Hindlimb muscle (tissue), 1 donor: Measurements from ENCODE around the gene TTC31. TPM values are rescaled to one million over a fixed set of nuclear protein-coding genes. Genes with fewer than 3 reads are reported as not detected.
"Not testable (repeated sequence)": the region's sequence is repeated elsewhere in the genome, so short reads cannot be mapped to it uniquely, and the experiment has no call there.

Experiments
- DNase-seq: peaks from one replicate; pipeline ENCODE4 v3.0.0-alpha.2; 2013
- polyA plus RNA-seq: library from polyadenylated mRNA; unstranded; fragments of 120-200 nt; gene quantifications from one replicate; pipeline ENCODE4 v1.2.1, GENCODE V29; 2013; ENCODE audit not compliant: insufficient read length

Gene TTC31
- 19.8 TPM for polyA plus RNA-seq

DNA sequence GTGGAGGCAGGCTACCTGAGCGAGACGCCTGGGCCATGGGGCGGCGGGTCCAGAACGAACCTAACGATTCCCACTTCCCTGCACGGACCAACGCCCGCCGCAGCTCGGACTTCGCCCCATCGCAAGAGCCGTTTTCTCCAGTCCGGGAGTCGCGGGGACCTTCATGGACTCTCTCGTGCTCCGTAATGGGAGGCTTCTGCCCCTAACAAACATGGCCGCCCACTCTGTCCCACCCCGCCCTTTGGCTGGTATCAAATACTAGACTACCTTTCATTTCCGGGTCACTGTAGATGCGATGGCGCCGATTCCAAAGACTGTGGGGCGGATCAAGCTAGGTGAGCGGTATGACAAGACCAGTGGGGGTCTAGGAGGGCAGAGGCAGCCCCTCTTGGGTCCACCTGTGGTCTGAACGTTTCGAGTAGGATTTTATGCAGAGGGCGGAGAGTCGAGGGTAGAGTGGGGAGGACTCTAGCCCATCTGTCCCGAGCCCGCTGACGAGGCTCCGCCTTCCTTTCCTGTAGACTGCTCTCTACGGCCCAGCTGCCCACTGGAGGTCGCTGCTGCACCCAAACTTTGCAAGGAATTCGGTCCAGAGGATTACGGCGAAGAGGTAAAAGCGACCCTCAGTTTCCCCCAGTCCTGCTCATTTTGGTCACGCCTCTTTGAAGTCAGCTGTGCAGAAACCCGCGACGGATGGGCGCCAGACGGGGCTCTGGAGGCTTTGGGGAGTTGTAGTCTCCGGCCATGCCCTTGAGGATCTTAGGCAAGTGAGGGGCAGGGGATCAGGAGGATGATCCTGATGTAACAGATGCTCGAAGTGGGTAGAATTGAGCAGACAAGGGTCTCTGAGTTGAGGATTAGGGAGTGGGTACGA, at the start of gene TTC31, which contains the start of gene CCDC142:
Gene TTC31, plus strand, starts transcription at position 281 of the 874 bp plus-strand sequence. Its CDS starts 15 bp downstream, at position 296.
Gene CCDC142, minus strand, starts transcription at position 198 of the 874 bp plus-strand sequence. Its CDS starts 161 bp downstream, at position 37.
- peak; percentile 96 for DNase-seq

DNA sequence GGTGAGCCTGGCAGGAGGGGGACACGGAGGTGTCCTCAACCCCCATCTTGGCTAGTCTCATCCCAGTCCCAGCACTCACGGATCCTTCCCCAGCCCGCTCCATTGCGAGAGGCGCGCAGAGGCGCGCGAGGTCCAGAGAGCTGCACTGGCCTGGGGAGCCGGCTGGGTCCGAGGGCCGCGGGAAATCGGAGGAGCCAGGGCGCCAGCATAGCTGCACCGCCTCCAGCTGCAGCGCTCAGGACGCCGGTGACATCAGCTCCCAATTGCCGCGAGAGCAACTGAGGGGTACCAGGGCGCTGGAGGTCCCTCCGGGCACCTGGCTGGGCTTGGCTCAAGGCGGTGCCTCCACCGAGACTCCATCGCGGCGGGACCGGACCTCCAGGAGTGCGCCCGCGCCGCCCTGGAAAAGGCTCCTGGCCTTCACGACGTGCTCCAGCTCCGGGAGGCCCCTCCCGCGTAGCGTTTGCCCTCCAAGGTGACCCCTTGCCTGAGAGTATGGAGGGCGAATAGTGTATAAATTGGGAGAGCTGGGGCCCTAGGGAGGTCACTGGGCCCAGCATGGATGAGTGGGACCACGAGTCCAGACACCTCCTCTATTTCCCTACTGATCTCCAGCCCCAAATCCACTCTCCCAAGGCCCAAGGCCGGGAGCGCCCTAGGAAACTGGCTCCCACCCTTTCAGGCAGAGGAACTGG, 46.6 kb upstream of the TTC31 start:
- no peak for DNase-seq

DNA sequence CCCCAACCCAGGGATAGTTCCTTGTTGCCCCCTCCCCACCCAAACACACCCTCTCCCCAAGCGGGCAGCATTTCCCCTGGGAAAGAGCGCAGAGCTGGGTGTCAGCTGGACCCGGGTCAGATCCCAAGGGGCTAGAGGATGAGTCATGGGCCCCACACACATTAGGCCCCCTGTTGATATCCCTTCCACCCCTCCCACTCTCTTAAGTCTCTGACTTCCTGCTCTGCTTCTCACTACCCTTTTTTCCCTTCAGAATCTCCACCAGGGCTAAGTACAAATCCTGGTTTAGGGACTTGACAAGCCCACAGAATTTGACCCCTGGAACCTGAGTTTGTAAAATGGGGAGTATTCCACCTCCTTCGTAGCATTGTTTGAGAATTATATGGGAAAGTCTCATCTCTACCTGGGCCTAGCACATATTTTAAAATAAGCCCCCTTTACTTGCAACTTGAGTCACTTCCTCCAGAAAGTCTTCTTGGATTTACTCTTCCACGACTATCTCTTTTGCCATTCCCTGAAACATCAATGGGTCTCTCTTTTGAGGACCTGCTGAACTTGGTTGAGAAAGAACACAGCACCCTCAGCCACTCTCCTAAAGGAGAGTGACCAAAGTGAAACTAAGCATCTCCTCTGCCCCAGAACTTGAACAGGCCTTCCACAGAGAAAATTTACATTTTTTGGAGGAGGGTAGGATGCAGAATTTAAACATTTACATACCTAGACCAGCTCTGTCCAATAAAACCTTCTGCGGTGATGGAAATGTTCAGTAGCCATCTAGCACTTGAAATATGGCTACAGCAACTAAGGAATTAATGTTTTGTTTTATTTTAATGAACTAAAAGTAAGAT, 45.8 kb upstream of the TTC31 start:
- no peak for DNase-seq

DNA sequence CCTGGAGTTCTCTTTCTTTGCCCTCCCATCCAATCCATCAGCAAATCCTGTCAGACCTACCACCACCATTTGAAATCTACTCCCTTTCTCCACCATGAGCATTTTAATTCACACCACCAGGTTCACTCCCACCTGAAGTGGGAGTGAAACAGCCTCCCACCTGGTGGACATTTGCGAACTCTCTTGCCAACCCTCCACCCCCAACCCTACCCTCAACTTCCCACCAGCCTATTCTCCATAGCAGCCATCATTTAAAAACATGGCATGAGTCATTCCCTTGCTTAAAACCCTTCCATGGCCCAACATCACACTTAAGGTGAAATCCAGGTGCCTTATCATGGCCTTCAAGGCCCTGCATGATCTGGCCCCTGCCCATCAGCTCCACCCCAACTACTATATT, 44.6 kb upstream of the TTC31 start:
- no peak for DNase-seq

- DNase-seq: no peak
Measured at GRCh38 chr2:74439373-74439772, 43.5 kb upstream of the TTC31 start.

DNA sequence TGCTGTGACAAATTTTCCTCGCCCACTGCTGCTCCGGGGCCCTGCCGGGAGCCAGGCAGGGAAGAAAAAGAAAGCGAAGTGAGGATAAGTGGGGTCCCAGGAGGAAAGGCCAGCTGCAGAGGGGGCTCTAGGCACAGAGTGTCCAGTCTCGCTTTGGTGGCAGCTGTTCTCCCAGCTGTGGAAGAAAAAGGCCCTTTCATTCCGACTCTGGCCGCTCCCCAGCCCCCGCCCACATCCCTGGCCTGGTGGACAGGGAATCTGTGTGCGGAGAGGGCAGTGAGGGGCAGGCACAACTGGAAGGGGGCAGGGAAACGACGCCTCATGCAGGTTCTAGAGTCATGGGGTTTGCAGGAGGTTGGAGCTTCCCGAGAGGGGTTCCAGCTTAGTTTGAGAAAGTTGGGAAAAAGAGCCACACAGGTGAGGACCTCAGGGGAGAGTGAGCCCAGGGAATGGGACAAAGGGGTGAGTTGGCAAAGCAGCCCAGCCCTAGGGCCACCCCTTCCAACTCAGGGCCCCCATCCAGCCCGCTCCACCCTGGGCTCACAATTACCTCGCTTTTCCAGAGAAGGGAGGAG, 43.0 kb upstream of the TTC31 start:
- peak; percentile 84 for DNase-seq

GRCh38 chr2:74440378-74441169, 42.3 kb upstream of the TTC31 start:
- peak; percentile 92 for DNase-seq

- no peak for DNase-seq
Measured at GRCh38 chr2:74441170-74441689, 41.7 kb upstream of the TTC31 start.

DNA sequence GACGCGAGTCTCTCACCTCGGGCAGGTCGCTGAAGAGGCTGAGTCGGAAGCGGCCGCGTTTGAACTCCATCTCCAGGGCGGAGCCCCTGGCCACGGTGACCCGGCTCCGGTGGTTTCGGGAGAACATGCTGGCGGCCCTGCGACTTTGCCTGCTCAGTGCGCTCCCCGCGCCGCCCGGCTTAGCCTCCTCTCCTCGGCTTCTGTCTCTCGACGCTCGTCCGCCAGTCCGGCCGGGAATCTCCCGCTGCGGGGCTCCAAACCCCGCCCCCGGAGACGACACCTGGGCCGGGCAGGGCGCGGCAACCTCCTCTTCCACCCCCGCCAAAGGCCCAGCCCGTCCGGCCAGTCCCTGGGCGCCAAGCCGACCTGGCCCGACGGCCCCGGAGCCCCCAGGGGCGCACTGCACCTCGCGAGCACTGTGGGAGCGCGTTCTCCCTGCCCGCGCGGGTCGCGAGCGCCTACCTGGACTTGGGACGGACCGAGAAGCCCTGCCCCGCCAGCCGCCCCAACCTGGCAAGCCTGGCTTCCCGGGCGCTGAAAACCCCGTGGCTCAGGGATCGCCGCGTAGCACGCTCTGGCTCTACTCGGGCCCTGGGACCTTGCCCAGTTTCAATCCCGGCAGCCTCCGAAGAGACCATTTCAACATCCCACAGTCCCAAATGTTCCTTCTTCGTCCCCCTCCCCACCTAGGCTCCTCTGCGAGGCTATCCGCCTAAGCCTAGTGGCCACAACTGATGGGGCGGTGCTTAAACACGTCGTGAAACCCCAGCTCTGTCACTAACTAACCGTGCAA, 41.0 kb upstream of the TTC31 start, which contains the start of gene RTKN:
Gene RTKN, minus strand, starts transcription at position 248 of the 793 bp plus-strand sequence. Its CDS starts 121 bp downstream, at position 127.
- peak; percentile 54 for DNase-seq

DNA sequence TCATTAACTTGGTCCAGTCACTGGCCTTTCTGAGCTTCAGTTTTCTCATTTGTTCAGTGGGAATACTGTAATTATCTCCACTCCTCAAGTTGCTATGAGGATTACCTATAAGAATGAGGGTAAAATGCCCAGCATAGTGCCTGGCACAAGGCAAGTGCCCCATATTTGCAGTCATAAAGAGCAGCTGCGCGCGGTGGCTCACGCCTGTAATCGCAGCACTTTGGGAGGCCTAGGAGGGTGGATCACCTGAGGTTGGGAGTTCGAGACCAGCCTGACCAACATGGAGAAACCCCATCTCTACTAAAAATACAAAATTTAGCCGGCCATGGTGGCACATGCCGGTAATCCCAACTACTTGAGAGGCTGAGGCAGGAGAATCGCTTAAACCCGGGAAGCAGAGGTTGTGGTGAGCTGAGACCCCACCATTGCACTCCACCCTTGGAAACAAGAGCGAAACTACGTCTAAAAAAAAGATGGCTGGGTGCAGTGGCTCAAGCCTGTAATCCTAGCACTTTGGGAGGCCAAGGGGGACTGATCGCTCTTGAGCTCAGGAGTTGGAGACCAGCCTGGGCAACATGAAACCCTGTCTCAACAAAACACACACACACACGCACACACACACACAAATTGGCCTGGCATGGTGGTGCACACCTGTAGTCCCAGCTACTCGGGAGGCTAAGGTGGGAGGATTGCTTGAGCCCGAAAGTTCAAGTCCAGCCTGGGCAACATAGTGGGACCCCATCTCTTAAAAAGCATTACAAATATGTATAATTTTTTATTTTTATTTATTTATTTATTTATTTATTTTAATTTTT, 40.2 kb upstream of the TTC31 start:
- not testable (repeated sequence) for DNase-seq

- no peak for DNase-seq
Measured at GRCh38 chr2:74444498-74445318, 38.2 kb upstream of the TTC31 start.

GRCh38 chr2:74447230-74447999, 35.5 kb upstream of the TTC31 start:
- no peak for DNase-seq

- no peak for DNase-seq
Measured at GRCh38 chr2:74448771-74449170, 34.1 kb upstream of the TTC31 start.

DNA sequence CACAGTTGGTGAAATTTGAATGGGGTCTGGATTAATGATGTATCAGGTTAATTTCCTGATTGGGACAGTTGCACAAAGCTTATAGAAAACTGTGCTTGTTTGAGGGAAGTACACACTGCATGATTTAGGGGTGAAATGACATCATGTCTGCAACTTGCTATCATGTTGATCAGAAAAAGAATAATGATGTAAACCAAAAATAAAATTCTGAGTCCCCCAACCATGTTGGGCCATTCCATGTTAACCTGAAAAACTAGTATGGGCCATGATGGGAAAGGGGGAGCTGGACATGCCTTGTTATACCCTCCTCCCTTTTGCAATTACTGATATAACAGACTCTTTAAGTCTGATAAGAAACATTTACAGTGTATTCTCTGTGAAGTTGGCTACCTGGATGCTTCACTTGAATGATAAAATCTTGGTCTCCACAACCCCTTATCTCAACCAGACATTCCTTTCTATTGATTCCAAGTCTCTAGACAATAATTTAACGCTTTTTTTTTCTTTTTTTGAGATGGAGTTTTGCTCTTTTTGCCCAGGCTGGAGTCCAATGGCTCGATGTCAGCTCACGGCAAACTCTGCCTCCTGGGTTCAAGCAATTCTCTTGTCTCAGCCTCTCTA, 32.2 kb upstream of the TTC31 start:
- DNase-seq: no peak

GRCh38 chr2:74454654-74455511, 28.0 kb upstream of the TTC31 start, which contains the start of gene INO80B:
Gene INO80B (plus strand): TSS chr2:74455087. CDS start chr2:74455117, 30 bp downstream.
- peak; percentile 97 for DNase-seq

DNA sequence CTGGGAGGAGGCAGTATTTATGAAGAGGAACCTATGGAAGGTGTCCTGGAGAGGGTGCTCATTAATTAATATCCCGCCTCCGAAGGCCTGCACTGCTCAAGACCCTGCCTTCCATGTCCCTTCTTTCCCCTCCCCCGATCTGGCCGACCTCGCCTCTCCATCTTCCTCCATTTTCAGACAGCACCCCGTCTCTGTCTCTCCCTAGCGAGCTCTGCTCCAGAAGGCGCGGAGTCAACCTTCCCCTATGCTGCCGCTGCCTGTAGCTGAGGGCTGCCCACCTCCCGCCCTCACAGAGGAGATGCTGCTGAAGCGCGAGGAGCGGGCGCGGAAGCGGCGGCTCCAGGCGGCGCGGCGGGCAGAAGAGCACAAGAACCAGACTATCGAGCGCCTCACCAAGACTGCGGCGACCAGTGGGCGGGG, 25.7 kb upstream of the TTC31 start:
- DNase-seq: no peak
